Measurements from ENCODE around the gene BRAP.

DNA sequence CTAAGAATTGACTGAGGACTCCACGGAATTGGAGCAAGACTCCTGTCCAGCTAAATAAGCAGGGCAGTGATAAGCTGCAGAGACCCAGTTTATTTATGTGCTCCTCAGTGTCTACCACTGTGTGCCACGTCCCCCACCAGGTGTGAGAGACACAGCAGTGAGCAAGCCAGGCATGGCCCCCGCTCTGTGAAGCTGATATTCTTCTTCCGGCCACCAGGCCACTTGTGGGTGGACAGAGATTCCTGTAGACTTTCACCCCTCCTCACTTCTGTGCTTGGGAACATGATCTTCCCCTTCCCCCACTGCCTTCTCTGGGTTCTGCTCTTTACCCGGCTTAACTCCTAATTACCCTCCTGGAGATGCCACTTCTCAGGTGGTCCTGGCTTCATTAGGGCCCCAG lies 21.3 kb downstream of the BRAP start:
- TF ChIP-seq, protein P1, sequence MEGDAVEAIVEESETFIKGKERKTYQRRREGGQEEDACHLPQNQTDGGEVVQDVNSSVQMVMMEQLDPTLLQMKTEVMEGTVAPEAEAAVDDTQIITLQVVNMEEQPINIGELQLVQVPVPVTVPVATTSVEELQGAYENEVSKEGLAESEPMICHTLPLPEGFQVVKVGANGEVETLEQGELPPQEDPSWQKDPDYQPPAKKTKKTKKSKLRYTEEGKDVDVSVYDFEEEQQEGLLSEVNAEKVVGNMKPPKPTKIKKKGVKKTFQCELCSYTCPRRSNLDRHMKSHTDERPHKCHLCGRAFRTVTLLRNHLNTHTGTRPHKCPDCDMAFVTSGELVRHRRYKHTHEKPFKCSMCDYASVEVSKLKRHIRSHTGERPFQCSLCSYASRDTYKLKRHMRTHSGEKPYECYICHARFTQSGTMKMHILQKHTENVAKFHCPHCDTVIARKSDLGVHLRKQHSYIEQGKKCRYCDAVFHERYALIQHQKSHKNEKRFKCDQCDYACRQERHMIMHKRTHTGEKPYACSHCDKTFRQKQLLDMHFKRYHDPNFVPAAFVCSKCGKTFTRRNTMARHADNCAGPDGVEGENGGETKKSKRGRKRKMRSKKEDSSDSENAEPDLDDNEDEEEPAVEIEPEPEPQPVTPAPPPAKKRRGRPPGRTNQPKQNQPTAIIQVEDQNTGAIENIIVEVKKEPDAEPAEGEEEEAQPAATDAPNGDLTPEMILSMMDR (IDR thresholded peaks at IDR 0.05) = no peak
- TF ChIP-seq POLR2A (IDR thresholded peaks at IDR 0.05) (no peak), EP300 (IDR thresholded peaks at IDR 0.05) (no peak)
